HL-60 (cell line): ENCODE measurements around the gene SART3.

ENCODE experiments used
- GABPA ChIP-seq: IDR thresholded peaks from 2 replicates; pipeline ENCODE4 v1.6.1; 2012; ENCODE audit warnings: low read depth
- POLR2AphosphoS5 ChIP-seq: IDR thresholded peaks from 2 replicates; pipeline ENCODE4 v1.6.1; 2012; ENCODE audit warnings: low read depth
- SPI1 ChIP-seq: IDR thresholded peaks from 2 replicates; pipeline ENCODE4 v1.6.1; 2012; ENCODE audit warnings: low read depth, mild to moderate bottlenecking, borderline replicate concordance
- TF ChIP-seq, protein P1 (sequence below): IDR thresholded peaks from 2 replicates; pipeline ENCODE4 v1.6.1; 2012; ENCODE audit warnings: low read depth; ENCODE audit not compliant: insufficient replicate concordance
- TF ChIP-seq, protein P2 (sequence below): IDR thresholded peaks from one replicate; pipeline ENCODE4 v1.5.1; 2011; ENCODE audit warnings: low read length, control low read depth, inconsistent platforms; ENCODE audit not compliant: insufficient read depth

DNA sequence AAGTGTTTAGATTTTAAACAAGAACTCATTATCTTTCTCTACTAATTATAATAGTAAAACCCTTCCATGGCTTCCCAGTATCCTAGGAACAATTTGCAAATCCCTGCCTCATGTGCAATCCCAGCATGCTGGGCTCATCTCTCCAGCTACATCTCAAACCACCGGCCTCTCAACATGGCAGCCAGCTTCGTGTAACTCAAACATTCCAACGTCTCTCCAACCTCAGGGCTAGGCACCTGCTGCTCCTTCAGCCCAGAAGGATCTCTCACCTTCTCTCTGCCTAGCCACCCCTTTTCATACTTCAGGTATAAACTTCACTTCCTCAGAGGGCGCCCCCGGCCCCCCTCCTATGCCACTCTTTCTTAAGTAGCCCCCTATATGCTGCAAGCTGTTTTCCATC is 7.2 kb downstream of the SART3 start:
- TF ChIP-seq, protein P1, sequence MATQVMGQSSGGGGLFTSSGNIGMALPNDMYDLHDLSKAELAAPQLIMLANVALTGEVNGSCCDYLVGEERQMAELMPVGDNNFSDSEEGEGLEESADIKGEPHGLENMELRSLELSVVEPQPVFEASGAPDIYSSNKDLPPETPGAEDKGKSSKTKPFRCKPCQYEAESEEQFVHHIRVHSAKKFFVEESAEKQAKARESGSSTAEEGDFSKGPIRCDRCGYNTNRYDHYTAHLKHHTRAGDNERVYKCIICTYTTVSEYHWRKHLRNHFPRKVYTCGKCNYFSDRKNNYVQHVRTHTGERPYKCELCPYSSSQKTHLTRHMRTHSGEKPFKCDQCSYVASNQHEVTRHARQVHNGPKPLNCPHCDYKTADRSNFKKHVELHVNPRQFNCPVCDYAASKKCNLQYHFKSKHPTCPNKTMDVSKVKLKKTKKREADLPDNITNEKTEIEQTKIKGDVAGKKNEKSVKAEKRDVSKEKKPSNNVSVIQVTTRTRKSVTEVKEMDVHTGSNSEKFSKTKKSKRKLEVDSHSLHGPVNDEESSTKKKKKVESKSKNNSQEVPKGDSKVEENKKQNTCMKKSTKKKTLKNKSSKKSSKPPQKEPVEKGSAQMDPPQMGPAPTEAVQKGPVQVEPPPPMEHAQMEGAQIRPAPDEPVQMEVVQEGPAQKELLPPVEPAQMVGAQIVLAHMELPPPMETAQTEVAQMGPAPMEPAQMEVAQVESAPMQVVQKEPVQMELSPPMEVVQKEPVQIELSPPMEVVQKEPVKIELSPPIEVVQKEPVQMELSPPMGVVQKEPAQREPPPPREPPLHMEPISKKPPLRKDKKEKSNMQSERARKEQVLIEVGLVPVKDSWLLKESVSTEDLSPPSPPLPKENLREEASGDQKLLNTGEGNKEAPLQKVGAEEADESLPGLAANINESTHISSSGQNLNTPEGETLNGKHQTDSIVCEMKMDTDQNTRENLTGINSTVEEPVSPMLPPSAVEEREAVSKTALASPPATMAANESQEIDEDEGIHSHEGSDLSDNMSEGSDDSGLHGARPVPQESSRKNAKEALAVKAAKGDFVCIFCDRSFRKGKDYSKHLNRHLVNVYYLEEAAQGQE, result no peak
- TF ChIP-seq, protein P2, sequence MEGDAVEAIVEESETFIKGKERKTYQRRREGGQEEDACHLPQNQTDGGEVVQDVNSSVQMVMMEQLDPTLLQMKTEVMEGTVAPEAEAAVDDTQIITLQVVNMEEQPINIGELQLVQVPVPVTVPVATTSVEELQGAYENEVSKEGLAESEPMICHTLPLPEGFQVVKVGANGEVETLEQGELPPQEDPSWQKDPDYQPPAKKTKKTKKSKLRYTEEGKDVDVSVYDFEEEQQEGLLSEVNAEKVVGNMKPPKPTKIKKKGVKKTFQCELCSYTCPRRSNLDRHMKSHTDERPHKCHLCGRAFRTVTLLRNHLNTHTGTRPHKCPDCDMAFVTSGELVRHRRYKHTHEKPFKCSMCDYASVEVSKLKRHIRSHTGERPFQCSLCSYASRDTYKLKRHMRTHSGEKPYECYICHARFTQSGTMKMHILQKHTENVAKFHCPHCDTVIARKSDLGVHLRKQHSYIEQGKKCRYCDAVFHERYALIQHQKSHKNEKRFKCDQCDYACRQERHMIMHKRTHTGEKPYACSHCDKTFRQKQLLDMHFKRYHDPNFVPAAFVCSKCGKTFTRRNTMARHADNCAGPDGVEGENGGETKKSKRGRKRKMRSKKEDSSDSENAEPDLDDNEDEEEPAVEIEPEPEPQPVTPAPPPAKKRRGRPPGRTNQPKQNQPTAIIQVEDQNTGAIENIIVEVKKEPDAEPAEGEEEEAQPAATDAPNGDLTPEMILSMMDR, result no peak
- TF ChIP-seq POLR2AphosphoS5 (no peak), GABPA (no peak), SPI1 (no peak)
